GM23248 (cell line): Measurements from ENCODE around the gene SFRP5. TPM values are rescaled to one million over a fixed set of nuclear protein-coding genes. Genes with fewer than 3 reads are reported as not detected.

Experiments
- DNase-seq: peaks from one replicate; pipeline ENCODE4 v3.0.0-alpha.2; 2015
- H2AFZ ChIP-seq: fragments of 200-600 bp; sonication (generic); 2 replicates; pipeline ENCODE4 v1.6.1; 2016; ENCODE audit warnings: antibody characterized with exemption
- H3F3A ChIP-seq: fragments of 200-600 bp; sonication (generic); 2 replicates; pipeline ENCODE4 v1.6.1; 2016; ENCODE audit warnings: mild to moderate bottlenecking, antibody characterized with exemption, mixed run types; ENCODE audit not compliant: insufficient read depth
- H3K27ac ChIP-seq: fragments of 200-600 bp; sonication (generic); 2 replicates; pipeline ENCODE4 v1.5.1; 2016; ENCODE audit warnings: mild to moderate bottlenecking
- H3K27me3 ChIP-seq: fragments of 200-600 bp; sonication (generic); replicated peaks from 2 replicates; pipeline ENCODE4 v1.6.1; 2016; ENCODE audit warnings: mild to moderate bottlenecking; ENCODE audit not compliant: insufficient read depth
- H3K36me3 ChIP-seq: fragments of 200-600 bp; sonication (generic); 2 replicates; pipeline ENCODE4 v1.6.1; 2016; ENCODE audit warnings: low read depth, mild to moderate bottlenecking
- H3K4me1 ChIP-seq: fragments of 200-600 bp; sonication (generic); 2 replicates; pipeline ENCODE4 v1.6.1; 2016; ENCODE audit warnings: mild to moderate bottlenecking; ENCODE audit not compliant: insufficient read depth
- H3K4me2 ChIP-seq: fragments of 200-600 bp; sonication (generic); one replicate; pipeline ENCODE4 v1.6.1; 2016; ENCODE audit warnings: mild to moderate bottlenecking; ENCODE audit not compliant: unreplicated experiment
- H3K4me3 ChIP-seq: fragments of 200-600 bp; sonication (generic); 2 replicates; pipeline ENCODE4 v1.5.1; 2016; ENCODE audit warnings: mild to moderate bottlenecking
- H3K79me2 ChIP-seq: fragments of 200-600 bp; sonication (generic); 2 replicates; pipeline ENCODE4 v1.6.1; 2016; ENCODE audit warnings: mild to moderate bottlenecking; ENCODE audit not compliant: insufficient read depth
- H3K9ac ChIP-seq: fragments of 200-600 bp; sonication (generic); 2 replicates; pipeline ENCODE4 v1.6.1; 2016; ENCODE audit warnings: mild to moderate bottlenecking
- H3K9me2 ChIP-seq: fragments of 200-600 bp; sonication (generic); 2 replicates; pipeline ENCODE4 v1.6.1; 2016; ENCODE audit warnings: mixed run types, mild to moderate bottlenecking, moderate library complexity; ENCODE audit not compliant: insufficient read depth
- H3K9me3 ChIP-seq: fragments of 200-600 bp; sonication (generic); one replicate; pipeline ENCODE4 v1.6.1; 2017; ENCODE audit warnings: low read depth
- H4K20me1 ChIP-seq: fragments of 200-600 bp; sonication (generic); 2 replicates; pipeline ENCODE4 v1.6.0; 2016; ENCODE audit not compliant: insufficient read depth
- EZH2 ChIP-seq: fragments of 200-600 bp; sonication (generic); IDR thresholded peaks from 2 replicates; pipeline ENCODE4 v1.6.1; 2018; ENCODE audit warnings: antibody characterized with exemption, mild to moderate bottlenecking; ENCODE audit not compliant: insufficient read depth, poor library complexity, severe bottlenecking
- EZH2phosphoT487 ChIP-seq: fragments of 200-600 bp; sonication (generic); IDR thresholded peaks from 2 replicates; pipeline ENCODE4 v1.6.1; 2018; ENCODE audit warnings: antibody characterized with exemption, moderate library complexity, mild to moderate bottlenecking, low read depth; ENCODE audit not compliant: insufficient read depth
- WGBS, 2 experiments: methylation state at CpG; one replicate each; pipeline ENCODE4 v1.1.6; 2015 to 2017; ENCODE audit warnings: low lambda C conversion rate in 2 of 2, low coverage in 1 of 2; ENCODE audit errors: missing lambda C conversion rate in 2 of 2; 5-methylcytosine and 5-hydroxymethylcytosine counted together
- in situ Hi-C: fragments of 300-500 bp; cut with MboI; formaldehyde crosslinking; loops from 2 replicates; pipeline ENCODE4 v1.15.0; 2020
- polyA plus RNA-seq: library from polyadenylated mRNA; unstranded; fragments of >200 nt; fragmentation: Nextera tagmentation; extraction: Ambion mirVana; gene quantifications from 2 replicates; pipeline ENCODE4 v1.2.1, GENCODE V29; 2016
- total RNA-seq: library from RNA; depleted of rRNA; stranded (reverse); fragments of >200 nt; shearing (Covaris generic); gene quantifications from 2 replicates; pipeline ENCODE4 v1.2.3, GENCODE V29; 2014

Gene SFRP5
- total and polyA plus RNA-seq, 2 experiments from 2014 or later, result not detected

- Histone ChIP-seq H3K36me3 (no peaks in the 10 kb centered on the region), H3F3A (no peaks in the 10 kb centered on the region), H2AFZ (no peak overlapping the region), H4K20me1 (no peaks in the 10 kb centered on the region), H3K9me3 (no peaks in the 10 kb centered on the region), H3K27ac (no peak overlapping the region), H3K9ac (no peak overlapping the region), H3K4me3 (no peak overlapping the region), H3K4me2 (no peak overlapping the region), H3K79me2 (no peaks in the 10 kb centered on the region), H3K4me1 (no peaks in the 10 kb centered on the region), H3K9me2 (no peaks in the 10 kb centered on the region), H3K27me3 (peaks cover 8% of the 10 kb centered on the region)
- in situ Hi-C loops, result loop anchor here (5.0 to 25.0 kb wide), 2 partner anchors 72 to 247 kb away; partner anchors contain the start of gene CRTAC1
- TF ChIP-seq EZH2 (no peak), EZH2phosphoT487 (no peak)
- 44% methylated on average over 6 of the region's 6 CpGs for WGBS, 2 experiments
- DNase-seq, result no peak
These were observed 18.1 kb upstream of the SFRP5 start for GRCh38 chr10:97789770-97790397.

DNA sequence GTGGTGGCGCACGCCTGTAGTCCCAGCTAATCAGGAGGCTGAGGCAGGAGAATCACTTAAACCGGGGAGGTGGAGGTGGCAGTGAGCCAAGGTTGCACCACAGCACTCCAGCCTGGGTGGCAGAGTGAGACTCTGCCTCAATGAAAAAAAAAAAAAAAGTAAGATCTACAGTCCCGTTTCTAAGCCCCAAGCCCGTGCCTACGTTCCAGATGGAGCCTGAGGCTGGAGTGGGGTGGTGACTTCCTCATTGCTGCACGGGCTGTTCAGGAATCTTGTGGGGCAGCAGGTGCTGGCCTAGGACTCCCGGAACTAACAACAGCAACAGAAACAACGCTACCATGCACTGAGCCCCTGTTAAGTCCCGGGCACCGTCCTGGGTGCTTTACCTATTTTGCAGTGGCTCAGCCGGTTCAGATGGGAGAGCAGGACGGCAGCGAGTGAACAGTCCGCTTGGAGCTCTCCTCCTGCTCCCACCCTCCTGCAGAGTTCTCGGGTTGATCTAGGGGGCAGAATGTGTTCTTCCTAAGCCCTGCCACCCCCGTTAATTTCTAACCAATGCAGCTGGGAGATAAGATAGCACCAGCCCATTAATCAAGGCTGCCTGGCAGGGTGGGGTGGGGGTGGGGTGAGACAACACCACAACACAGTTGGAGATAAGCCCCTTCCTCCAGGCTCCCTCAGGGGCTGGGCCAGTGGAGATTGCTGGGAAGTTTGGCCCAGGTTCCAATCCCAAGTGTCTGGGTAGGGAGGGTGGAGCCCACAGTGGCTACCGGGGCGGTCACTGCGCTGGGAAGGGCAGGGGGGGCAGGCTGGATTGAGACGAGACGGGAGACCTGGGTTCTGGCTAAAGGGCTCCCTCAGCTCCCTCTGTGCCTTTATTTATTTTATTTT is 17.0 kb upstream of the SFRP5 start:
- in situ Hi-C loops, result loop anchor here (25.0 kb wide), 1 partner anchor 249 kb away; the partner anchor contains the start of gene CRTAC1
- Histone ChIP-seq H3K36me3 (no peaks in the 10 kb centered on the region), H3K9ac (no peak overlapping the region), H2AFZ (no peak overlapping the region), H3K9me2 (no peaks in the 10 kb centered on the region), H3K27ac (no peak overlapping the region), H3K9me3 (no peaks in the 10 kb centered on the region), H3K4me2 (no peak overlapping the region), H3K4me3 (no peak overlapping the region), H3K4me1 (no peaks in the 10 kb centered on the region), H4K20me1 (no peaks in the 10 kb centered on the region), H3K79me2 (no peaks in the 10 kb centered on the region), H3F3A (no peaks in the 10 kb centered on the region), H3K27me3 (peaks cover 8% of the 10 kb centered on the region)
- no peak for TF ChIP-seq EZH2
- TF ChIP-seq EZH2phosphoT487, result no peak
- 16 to 17% methylated on average over 21 to 22 of the region's 22 CpGs for WGBS, 2 experiments
- no peak for DNase-seq

- Histone ChIP-seq H3K4me2 (no peak overlapping the region), H3K9me3 (no peaks in the 10 kb centered on the region), H4K20me1 (no peaks in the 10 kb centered on the region), H3K4me3 (no peak overlapping the region), H3K4me1 (no peaks in the 10 kb centered on the region), H2AFZ (no peak overlapping the region), H3K9me2 (no peaks in the 10 kb centered on the region), H3K36me3 (no peaks in the 10 kb centered on the region), H3K27me3 (peaks cover 8% of the 10 kb centered on the region), H3K27ac (no peak overlapping the region), H3K9ac (no peak overlapping the region), H3F3A (no peaks in the 10 kb centered on the region), H3K79me2 (no peaks in the 10 kb centered on the region)
- DNase-seq, result no peak
- in situ Hi-C loops, result loop anchor here (25.0 kb wide), 1 partner anchor 252 kb away; the partner anchor contains the start of gene CRTAC1
- TF ChIP-seq EZH2 (no peak), EZH2phosphoT487 (no peak)
- WGBS, 2 experiments, result 55 to 59% methylated on average over 9 of the region's 9 CpGs
These were observed 13.9 kb upstream of the SFRP5 start for GRCh38 chr10:97785731-97786130.

GRCh38 chr10:97785231-97785630 is 13.4 kb upstream of the SFRP5 start:
- 57 to 61% methylated on average over 5 of the region's 5 CpGs for WGBS, 2 experiments
- Histone ChIP-seq H3K27me3 (peaks cover 8% of the 10 kb centered on the region), H3K36me3 (no peaks in the 10 kb centered on the region), H3F3A (no peaks in the 10 kb centered on the region), H3K9me3 (no peaks in the 10 kb centered on the region), H3K27ac (no peak overlapping the region), H2AFZ (no peak overlapping the region), H3K4me1 (no peaks in the 10 kb centered on the region), H3K4me3 (no peak overlapping the region), H4K20me1 (no peaks in the 10 kb centered on the region), H3K9ac (no peak overlapping the region), H3K9me2 (no peaks in the 10 kb centered on the region), H3K4me2 (no peak overlapping the region), H3K79me2 (no peaks in the 10 kb centered on the region)
- in situ Hi-C loops, result loop anchor here (25.0 kb wide), 1 partner anchor 252 kb away; the partner anchor contains the start of gene CRTAC1
- no peak for DNase-seq
- TF ChIP-seq EZH2, result no peak
- TF ChIP-seq EZH2phosphoT487, result no peak
